A549 (cell line): ENCODE results near the gene IRF8. TPM values are rescaled to one million over a fixed set of nuclear protein-coding genes. Genes with fewer than 3 reads are reported as not detected.

ENCODE experiments used
- ATAC-seq, 2 experiments: fragments of 200-7000 bp in 1 of 2; fragments of >200 bp in 1 of 2; cut with Nextera tagmentation in 1 of 2; cut with Tn5 transposase in 1 of 2; 3 replicates each; pipeline versions ENCODE4 v1.8.0 to v1.9.1; 2018 to 2020; ENCODE audit warnings: mild to moderate bottlenecking in 1 of 2, moderate library complexity in 1 of 2
- CTCF ChIA-PET: fragments of 300-600 bp; sonication (Branson Sonifier 250); formaldehyde crosslinking; extraction: SDS; loops from one replicate; lab custom pipeline; 2021; ENCODE audit warnings: antibody characterized with exemption, inconsistent platforms; lab: Yijun Ruan, JAX
- POLR2A ChIA-PET: fragments of 350-600 bp; formaldehyde crosslinking; extraction: SDS; loops from one replicate; lab custom pipeline; 2021; ENCODE audit warnings: antibody characterized with exemption, inconsistent platforms; lab: Yijun Ruan, JAX
- DNase-seq, 2 experiments: peaks; one replicate each; pipeline versions ENCODE4 v3.0.0 to v3.0.0-alpha.2; 2011 to 2016; ENCODE audit warnings: low read depth in 1 of 2, low spot score in 1 of 2
- FAIRE-seq: peaks from 2 replicates; lab custom pipeline; 2011; peaks lifted over from hg19 to GRCh38; lab: Jason Lieb, UNC
- H3K27ac ChIP-seq, 2 experiments: fragments of >200 bp; sonication (Bioruptor Twin); formaldehyde crosslinking; 3 replicates each; pipeline ENCODE4 v1.5.1; 2016 to 2017
- H3K4me1 ChIP-seq: fragments of >200 bp; sonication (Bioruptor Twin); formaldehyde crosslinking; 3 replicates; pipeline ENCODE4 v1.6.1; 2016
- H3K4me2 ChIP-seq: fragments of >200 bp; sonication (Bioruptor Twin); formaldehyde crosslinking; 3 replicates; pipeline ENCODE4 v1.6.1; 2016
- H3K4me3 ChIP-seq: fragments of >200 bp; sonication (Bioruptor Twin); formaldehyde crosslinking; 3 replicates; pipeline ENCODE4 v1.5.1; 2016
- H3K9me3 ChIP-seq: fragments of >200 bp; sonication (Bioruptor Twin); formaldehyde crosslinking; 3 replicates; pipeline ENCODE4 v1.6.1; 2016
- ATOH8 ChIP-seq: fragments of 250-450 bp; sonication (Bioruptor Pico); IDR thresholded peaks from 2 replicates; pipeline ENCODE4 v1.5.0; 2020; ENCODE audit warnings: low read depth, mild to moderate bottlenecking, moderate library complexity
- CHD2 ChIP-seq: fragments of 150-350 bp; IDR thresholded peaks from 2 replicates; pipeline ENCODE4 v1.6.1; 2014; ENCODE audit warnings: low read length; ENCODE audit not compliant: partially characterized antibody
- EP300 ChIP-seq, 2 experiments: fragments of >200 bp; sonication (Bioruptor Twin); formaldehyde crosslinking; IDR thresholded peaks; 2 replicates in 1 of 2; 3 replicates in 1 of 2; pipeline ENCODE4 v1.6.1; 2016 to 2017
- FOSB ChIP-seq: fragments of 250-450 bp; sonication (Bioruptor Pico); IDR thresholded peaks from 2 replicates; pipeline ENCODE4 v1.5.0; 2020; ENCODE audit warnings: mild to moderate bottlenecking, moderate library complexity
- FOSL2 ChIP-seq, 2 experiments: fragments of 450-650 bp in 1 of 2; fragments of >200 bp in 1 of 2; sonication (Bioruptor Twin) in 1 of 2; formaldehyde crosslinking; IDR thresholded peaks; 2 replicates each; pipeline versions ENCODE4 v1.5.0 to v1.6.1; 2016 to 2020; ENCODE audit warnings: mild to moderate bottlenecking in 1 of 2, moderate library complexity in 1 of 2
- HDAC2 ChIP-seq: fragments of 200-600 bp; sonication (generic); IDR thresholded peaks from 2 replicates; pipeline ENCODE4 v1.6.1; 2016
- HES2 ChIP-seq: fragments of >200 bp; sonication (Bioruptor Twin); formaldehyde crosslinking; IDR thresholded peaks from 2 replicates; pipeline ENCODE4 v1.6.1; 2016
- HEYL ChIP-seq: fragments of 250-450 bp; sonication (Bioruptor Pico); IDR thresholded peaks from 2 replicates; pipeline ENCODE4 v1.8.0; 2021; ENCODE audit warnings: mild to moderate bottlenecking, moderate library complexity
- HOXB5 ChIP-seq: fragments of 250-450 bp; sonication (Bioruptor Pico); IDR thresholded peaks from 2 replicates; pipeline ENCODE4 v1.5.0; 2020; ENCODE audit warnings: mild to moderate bottlenecking, moderate library complexity
- JUN ChIP-seq, 2 experiments: fragments of >200 bp; sonication (Bioruptor Twin); formaldehyde crosslinking; IDR thresholded peaks; 2 replicates in 1 of 2; 3 replicates in 1 of 2; pipeline ENCODE4 v1.6.1; 2016 to 2017
- KDM1A ChIP-seq: fragments of 200-600 bp; sonication (generic); IDR thresholded peaks from 2 replicates; pipeline ENCODE4 v1.6.1; 2016; ENCODE audit warnings: low read depth, mild to moderate bottlenecking
- MAFK ChIP-seq: fragments of 450-650 bp; IDR thresholded peaks from 2 replicates; pipeline ENCODE4 v1.6.1; 2014; ENCODE audit not compliant: partially characterized antibody
- NR3C1 ChIP-seq: fragments of >200 bp; sonication (Bioruptor Twin); formaldehyde crosslinking; IDR thresholded peaks from 3 replicates; pipeline ENCODE4 v1.6.1; 2017
- RARB ChIP-seq: fragments of 250-450 bp; sonication (Bioruptor Pico); IDR thresholded peaks from 2 replicates; pipeline ENCODE4 v1.8.0; 2021; ENCODE audit warnings: mild to moderate bottlenecking, moderate library complexity
- RCOR1 ChIP-seq: fragments of 150-350 bp; IDR thresholded peaks from 2 replicates; pipeline ENCODE4 v1.6.1; 2014; ENCODE audit warnings: antibody characterized with exemption, low read length, low read depth
- REST ChIP-seq: fragments of 200-600 bp; sonication (generic); IDR thresholded peaks from 2 replicates; pipeline ENCODE4 v1.6.1; 2016; ENCODE audit warnings: antibody characterized with exemption, mild to moderate bottlenecking, moderate library complexity
- RNF2 ChIP-seq: fragments of 200-600 bp; sonication (generic); IDR thresholded peaks from 2 replicates; pipeline ENCODE4 v1.6.1; 2016; ENCODE audit warnings: low read depth, mild to moderate bottlenecking, antibody characterized with exemption, moderate library complexity, borderline replicate concordance
- SMC3 ChIP-seq: fragments of >200 bp; sonication (Bioruptor Twin); formaldehyde crosslinking; IDR thresholded peaks from 3 replicates; pipeline ENCODE4 v1.6.1; 2018; ENCODE audit warnings: inconsistent platforms
- SREBF2 ChIP-seq: fragments of 450-650 bp; IDR thresholded peaks from 2 replicates; pipeline ENCODE4 v1.6.1; 2014; ENCODE audit warnings: mild to moderate bottlenecking, moderate library complexity
- TP53 ChIP-seq: fragments of 250-450 bp; sonication (Bioruptor Pico); IDR thresholded peaks from 2 replicates; pipeline ENCODE4 v1.5.0; 2021; ENCODE audit warnings: mild to moderate bottlenecking, moderate library complexity
- USF2 ChIP-seq: fragments of 450-650 bp; IDR thresholded peaks from 2 replicates; pipeline ENCODE4 v1.6.1; 2014; ENCODE audit warnings: antibody characterized with exemption
- WGBS: methylation state at CpG from one replicate; pipeline ENCODE4 v1.1.6; 2017; ENCODE audit errors: missing lambda C conversion rate; 5-methylcytosine and 5-hydroxymethylcytosine counted together
- polyA plus RNA-seq, 4 experiments: library from polyadenylated mRNA; depleted of rRNA in 3 of 4; stranded (reverse); fragments of >200 nt; fragmentation: RNase III in 1 of 4; extraction: RNeasy Plus Mini Kit Qiagen cat#74134 plus additional on column Dnase treatment in 1 of 4; gene quantifications; 2 replicates in 3 of 4; 3 replicates in 1 of 4; pipeline ENCODE4 v1.2.3, GENCODE V29; 2011 to 2017
- TF ChIP-seq, protein P1 (sequence below): IDR thresholded peaks from 2 replicates; pipeline ENCODE4 v1.6.1; 2012
- TF ChIP-seq, protein P2 (sequence below): fragments of >200 bp; sonication (Bioruptor Twin); formaldehyde crosslinking; IDR thresholded peaks from 3 replicates; pipeline ENCODE4 v1.5.1; 2016
- TF ChIP-seq, protein P3 (sequence below): fragments of >200 bp; sonication (Bioruptor Twin); formaldehyde crosslinking; IDR thresholded peaks from 3 replicates; pipeline ENCODE4 v1.6.1; 2016

IRF8 gene
- polyA plus RNA-seq, 2 of the 4 experiments (the other 2 are of a cell fraction), result 0.16 to 0.18 TPM

GRCh38 chr16:85963753-85964285, 64.9 kb downstream of the IRF8 start:
- no peak for ATAC-seq
- no peak for TF ChIP-seq RCOR1
- no peak for TF ChIP-seq RARB (CRISPR knock-in tag)
- TF ChIP-seq JUN (IDR thresholded peaks at IDR 0.05), result no peak
- TF ChIP-seq TP53 (CRISPR knock-in tag), result no peak
- TF ChIP-seq CHD2, result no peak
- no peak for TF ChIP-seq SMC3
- ChIA-PET CTCF (interaction anchor here (2.5 kb wide), 1 partner anchor 24 kb away, joined by 8 read pairs; no protein-coding TSS in a partner anchor), POLR2A (no interaction called here)
- H3K9me3 ChIP-seq, result 0 out of 3 replicates have a peak, but pooled peaks cover 5% of the 10 kb centered on the region
- no peak overlapping the region for H3K4me2 ChIP-seq
- H3K4me3 ChIP-seq, result no peak overlapping the region
- no peaks in the 10 kb centered on the region for H3K4me1 ChIP-seq
- H3K27ac ChIP-seq, result no peak overlapping the region
- 57% methylated on average over 10 of the region's 10 CpGs for WGBS
- FAIRE-seq, result no peak
- no peak for DNase-seq

GRCh38 chr16:85965125-85965524, 66.2 kb downstream of the IRF8 start:
- ChIA-PET POLR2A (no interaction called here), CTCF (interaction anchor here (3.5 kb wide), 1 partner anchor 144 kb away, joined by 13 read pairs; no protein-coding TSS in a partner anchor)
- H3K4me2 ChIP-seq, result no peak overlapping the region
- ATAC-seq, result no peak
- 87% methylated on average over 7 of the region's 7 CpGs for WGBS
- no peak overlapping the region for H3K4me3 ChIP-seq
- TF ChIP-seq HOXB5 (no peak), HEYL (CRISPR knock-in tag) (no peak), FOSL2 (IDR thresholded peaks at IDR 0.05) (no peak), FOSL2 (CRISPR knock-in tag; IDR thresholded peaks at IDR 0.05) (no peak), USF2 (no peak), ATOH8 (CRISPR knock-in tag) (no peak), HDAC2 (no peak), KDM1A (no peak), REST (no peak), RNF2 (no peak), EP300 (IDR thresholded peaks at IDR 0.05) (no peak), HES2 (no peak), NR3C1 (no peak), SREBF2 (no peak), CHD2 (no peak), MAFK (no peak), FOSB (CRISPR knock-in tag) (no peak), JUN (IDR thresholded peaks at IDR 0.05) (no peak)
- TF ChIP-seq, protein P1, sequence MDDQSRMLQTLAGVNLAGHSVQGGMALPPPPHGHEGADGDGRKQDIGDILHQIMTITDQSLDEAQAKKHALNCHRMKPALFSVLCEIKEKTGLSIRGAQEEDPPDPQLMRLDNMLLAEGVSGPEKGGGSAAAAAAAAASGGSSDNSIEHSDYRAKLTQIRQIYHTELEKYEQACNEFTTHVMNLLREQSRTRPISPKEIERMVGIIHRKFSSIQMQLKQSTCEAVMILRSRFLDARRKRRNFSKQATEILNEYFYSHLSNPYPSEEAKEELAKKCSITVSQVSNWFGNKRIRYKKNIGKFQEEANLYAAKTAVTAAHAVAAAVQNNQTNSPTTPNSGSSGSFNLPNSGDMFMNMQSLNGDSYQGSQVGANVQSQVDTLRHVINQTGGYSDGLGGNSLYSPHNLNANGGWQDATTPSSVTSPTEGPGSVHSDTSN, result no peak
- TF ChIP-seq, protein P2, sequence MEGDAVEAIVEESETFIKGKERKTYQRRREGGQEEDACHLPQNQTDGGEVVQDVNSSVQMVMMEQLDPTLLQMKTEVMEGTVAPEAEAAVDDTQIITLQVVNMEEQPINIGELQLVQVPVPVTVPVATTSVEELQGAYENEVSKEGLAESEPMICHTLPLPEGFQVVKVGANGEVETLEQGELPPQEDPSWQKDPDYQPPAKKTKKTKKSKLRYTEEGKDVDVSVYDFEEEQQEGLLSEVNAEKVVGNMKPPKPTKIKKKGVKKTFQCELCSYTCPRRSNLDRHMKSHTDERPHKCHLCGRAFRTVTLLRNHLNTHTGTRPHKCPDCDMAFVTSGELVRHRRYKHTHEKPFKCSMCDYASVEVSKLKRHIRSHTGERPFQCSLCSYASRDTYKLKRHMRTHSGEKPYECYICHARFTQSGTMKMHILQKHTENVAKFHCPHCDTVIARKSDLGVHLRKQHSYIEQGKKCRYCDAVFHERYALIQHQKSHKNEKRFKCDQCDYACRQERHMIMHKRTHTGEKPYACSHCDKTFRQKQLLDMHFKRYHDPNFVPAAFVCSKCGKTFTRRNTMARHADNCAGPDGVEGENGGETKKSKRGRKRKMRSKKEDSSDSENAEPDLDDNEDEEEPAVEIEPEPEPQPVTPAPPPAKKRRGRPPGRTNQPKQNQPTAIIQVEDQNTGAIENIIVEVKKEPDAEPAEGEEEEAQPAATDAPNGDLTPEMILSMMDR, result no peak
- TF ChIP-seq, protein P3, sequence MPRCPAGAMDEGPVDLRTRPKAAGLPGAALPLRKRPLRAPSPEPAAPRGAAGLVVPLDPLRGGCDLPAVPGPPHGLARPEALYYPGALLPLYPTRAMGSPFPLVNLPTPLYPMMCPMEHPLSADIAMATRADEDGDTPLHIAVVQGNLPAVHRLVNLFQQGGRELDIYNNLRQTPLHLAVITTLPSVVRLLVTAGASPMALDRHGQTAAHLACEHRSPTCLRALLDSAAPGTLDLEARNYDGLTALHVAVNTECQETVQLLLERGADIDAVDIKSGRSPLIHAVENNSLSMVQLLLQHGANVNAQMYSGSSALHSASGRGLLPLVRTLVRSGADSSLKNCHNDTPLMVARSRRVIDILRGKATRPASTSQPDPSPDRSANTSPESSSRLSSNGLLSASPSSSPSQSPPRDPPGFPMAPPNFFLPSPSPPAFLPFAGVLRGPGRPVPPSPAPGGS, result no peak
- no peak overlapping the region for H3K27ac ChIP-seq
- 0 out of 3 replicates have a peak, but pooled peaks cover 5% of the 10 kb centered on the region for H3K9me3 ChIP-seq
- H3K4me1 ChIP-seq, result 0 out of 3 replicates have a peak, but pooled peaks cover 4% of the 10 kb centered on the region
- DNase-seq, result no peak
- no peak for FAIRE-seq
